Mammary epithelial cell (primary cell): ENCODE results near the gene PLOD3.

Source experiments
- EZH2 ChIP-seq: IDR thresholded peaks from 2 replicates; pipeline ENCODE4 v1.6.1; 2012; ENCODE audit warnings: low read length, inconsistent platforms, borderline replicate concordance
- TF ChIP-seq, protein P1 (sequence below), 2 donors: IDR thresholded peaks in 1 of 2; conservative IDR thresholded peaks in 1 of 2; 2 replicates each; pipeline ENCODE4 v1.5.1; 2011 to 2012; ENCODE audit warnings: inconsistent platforms in 2 of 2, low read length in 2 of 2, mild to moderate bottlenecking in 2 of 2, control low read depth in 1 of 2, low read depth in 1 of 2; ENCODE audit not compliant: insufficient read depth in 1 of 2; ENCODE audit errors: extremely low read depth in 1 of 2

DNA sequence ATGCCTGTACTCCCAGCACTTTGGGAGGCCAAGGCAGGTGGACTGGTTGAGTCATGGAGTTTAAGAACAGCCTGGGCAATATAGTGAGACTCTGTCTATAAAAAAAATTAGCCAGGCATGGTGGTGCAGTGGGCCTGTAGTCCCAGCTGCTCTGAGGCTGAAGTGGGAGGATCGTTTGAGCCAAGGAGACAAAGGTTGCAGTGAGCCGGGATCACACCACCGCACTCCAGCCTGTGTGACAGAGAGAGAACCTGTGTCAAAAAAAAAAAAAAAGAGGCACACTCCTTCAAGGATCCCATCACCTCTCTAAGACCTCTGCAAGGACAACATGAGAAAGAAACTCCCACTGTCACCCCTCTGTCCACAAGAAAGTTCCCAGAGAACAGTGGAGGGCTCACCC, 41.7 kb downstream of the PLOD3 start:
- TF ChIP-seq, protein P1, sequence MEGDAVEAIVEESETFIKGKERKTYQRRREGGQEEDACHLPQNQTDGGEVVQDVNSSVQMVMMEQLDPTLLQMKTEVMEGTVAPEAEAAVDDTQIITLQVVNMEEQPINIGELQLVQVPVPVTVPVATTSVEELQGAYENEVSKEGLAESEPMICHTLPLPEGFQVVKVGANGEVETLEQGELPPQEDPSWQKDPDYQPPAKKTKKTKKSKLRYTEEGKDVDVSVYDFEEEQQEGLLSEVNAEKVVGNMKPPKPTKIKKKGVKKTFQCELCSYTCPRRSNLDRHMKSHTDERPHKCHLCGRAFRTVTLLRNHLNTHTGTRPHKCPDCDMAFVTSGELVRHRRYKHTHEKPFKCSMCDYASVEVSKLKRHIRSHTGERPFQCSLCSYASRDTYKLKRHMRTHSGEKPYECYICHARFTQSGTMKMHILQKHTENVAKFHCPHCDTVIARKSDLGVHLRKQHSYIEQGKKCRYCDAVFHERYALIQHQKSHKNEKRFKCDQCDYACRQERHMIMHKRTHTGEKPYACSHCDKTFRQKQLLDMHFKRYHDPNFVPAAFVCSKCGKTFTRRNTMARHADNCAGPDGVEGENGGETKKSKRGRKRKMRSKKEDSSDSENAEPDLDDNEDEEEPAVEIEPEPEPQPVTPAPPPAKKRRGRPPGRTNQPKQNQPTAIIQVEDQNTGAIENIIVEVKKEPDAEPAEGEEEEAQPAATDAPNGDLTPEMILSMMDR (conservative IDR thresholded peaks at IDR 0.05 in 1 of 2, IDR thresholded peaks at IDR 0.05 in 1 of 2; ENCODE audit: extremely low read depth in 1 of 2, insufficient read depth in 1 of 2, low read depth in 1 of 2, low read length in 2 of 2), result no peak
- TF ChIP-seq EZH2, result no peak
